ENCODE data around the gene IGSF3. TPM values are rescaled to one million over a fixed set of nuclear protein-coding genes. Genes with fewer than 3 reads are reported as not detected.
A peak's percentile ranks its signal among the peaks of the same experiment; 100 is the strongest.

Gene IGSF3
- polyA plus RNA-seq, 3 donors = 0.07 to 0.12 TPM; not detected in 1

DNA sequence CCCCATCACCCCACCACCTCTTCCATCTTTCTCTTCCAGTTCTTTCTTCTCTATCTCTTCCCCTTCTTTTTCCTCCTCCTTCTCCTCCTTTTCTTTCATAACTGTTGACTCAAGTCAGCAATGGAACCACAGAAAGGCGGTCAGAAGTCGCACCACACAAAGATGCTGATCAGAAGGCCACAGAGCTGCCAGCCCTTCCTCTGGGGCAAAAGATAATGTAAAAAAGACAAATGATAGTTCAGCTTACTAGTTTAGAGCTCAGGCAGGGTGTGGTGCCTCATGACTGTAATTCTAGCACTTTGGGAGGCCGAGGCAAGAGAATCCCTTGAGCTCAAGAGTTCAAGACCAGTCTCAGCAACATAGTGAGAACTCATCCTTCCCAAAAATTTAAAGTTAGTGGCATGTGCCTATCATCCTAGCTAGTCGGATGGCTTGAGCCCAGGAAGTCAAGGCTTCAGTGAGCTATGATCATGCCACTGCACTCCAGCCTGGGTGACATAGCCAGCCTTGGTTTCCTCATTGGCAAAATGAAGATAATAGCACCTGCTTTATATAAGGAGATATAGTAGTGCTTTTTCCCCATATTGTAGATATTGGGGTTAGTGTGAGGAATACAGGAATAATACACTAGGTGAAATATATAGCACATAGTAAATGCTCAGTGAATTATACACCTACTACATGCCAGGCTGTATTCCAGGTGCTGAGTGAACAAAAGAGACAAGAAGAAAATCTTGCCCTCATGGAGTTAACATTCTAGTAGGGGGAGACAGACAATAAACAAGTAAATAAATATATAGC is 12.5 kb upstream of the IGSF3 start:
- no peak for DNase-seq
- H3K27ac ChIP-seq (ENCODE audit: low read depth in 1 of 2, low read length in 2 of 2) = no peak overlapping the region

DNA sequence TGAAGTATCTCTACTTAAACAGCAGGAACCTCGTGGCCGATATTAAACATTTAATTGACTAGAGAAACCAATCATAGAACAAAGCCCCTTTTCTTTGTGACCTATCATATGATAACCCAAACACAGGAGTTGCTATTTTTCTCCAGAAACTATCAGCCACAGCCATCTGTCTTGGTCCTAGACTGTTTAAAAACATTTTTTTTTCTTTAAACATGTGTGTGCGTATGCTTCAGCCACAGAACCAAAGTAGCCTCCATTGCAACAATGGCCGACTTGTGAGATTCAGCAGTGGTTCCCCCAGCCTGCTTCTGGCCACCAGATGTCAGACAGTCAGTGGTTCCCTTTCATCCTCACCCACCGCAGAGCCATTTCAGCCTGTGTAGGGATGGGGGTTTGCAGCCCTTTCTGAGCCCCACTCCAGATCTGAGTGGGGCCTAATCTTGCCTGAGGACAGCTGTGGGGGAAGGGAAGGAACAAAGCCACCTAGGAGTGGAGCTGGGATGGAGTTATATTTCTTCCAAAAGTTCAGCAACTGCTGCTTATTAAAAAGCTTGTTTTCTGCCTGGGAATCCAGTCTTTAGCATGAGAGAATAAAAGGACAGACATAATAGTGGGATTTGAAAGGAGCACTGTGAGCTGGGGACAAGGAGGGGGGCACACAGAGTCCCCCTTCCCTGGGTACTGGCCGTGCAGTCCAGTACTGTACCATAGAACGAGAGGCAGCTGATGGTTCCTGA is 11.7 kb upstream of the IGSF3 start:
- Histone ChIP-seq H3K27me3 (ENCODE audit: control insufficient read depth in 2 of 2, insufficient read depth in 2 of 2, low read length in 2 of 2) (no peaks in the 10 kb centered on the region), H2AFZ (ENCODE audit: insufficient read depth, low read depth, low read length, poor library complexity, severe bottlenecking) (peak overlapping the region; percentile 8), H3K36me3 (replicated peaks in 1 of 2; ENCODE audit: control insufficient read depth in 1 of 2, insufficient read depth in 2 of 2, low read length in 2 of 2) (no peaks in the 10 kb centered on the region), H3K27ac (ENCODE audit: low read depth in 1 of 2, low read length in 2 of 2) (no peak overlapping the region), H3K4me1 (ENCODE audit: control insufficient read depth in 1 of 2, insufficient read depth in 2 of 2, low read length in 2 of 2) (peaks cover 9 to 14% of the 10 kb centered on the region in 2 donors), H3K4me3 (replicated peaks in 1 of 3; ENCODE audit: low read depth in 2 of 3, low read length in 3 of 3) (no peak overlapping the region), H3K9me3 (replicated peaks in 1 of 2; ENCODE audit: control insufficient read depth in 1 of 2, insufficient read depth in 1 of 2, low read length in 2 of 2) (no peaks in the 10 kb centered on the region), H3K79me2 (ENCODE audit: insufficient read depth, low read length) (no peaks in the 10 kb centered on the region), H3K4me2 (replicated peaks; ENCODE audit: extremely low read depth, low read length, poor library complexity, severe bottlenecking) (no peak overlapping the region), H3K9ac (ENCODE audit: insufficient read depth, low read length, poor library complexity, severe bottlenecking) (no peak overlapping the region), H4K20me1 (ENCODE audit: insufficient read depth, low read length) (no peaks in the 10 kb centered on the region)
- DNase-seq = no peak
- TF ChIP-seq, protein P1, sequence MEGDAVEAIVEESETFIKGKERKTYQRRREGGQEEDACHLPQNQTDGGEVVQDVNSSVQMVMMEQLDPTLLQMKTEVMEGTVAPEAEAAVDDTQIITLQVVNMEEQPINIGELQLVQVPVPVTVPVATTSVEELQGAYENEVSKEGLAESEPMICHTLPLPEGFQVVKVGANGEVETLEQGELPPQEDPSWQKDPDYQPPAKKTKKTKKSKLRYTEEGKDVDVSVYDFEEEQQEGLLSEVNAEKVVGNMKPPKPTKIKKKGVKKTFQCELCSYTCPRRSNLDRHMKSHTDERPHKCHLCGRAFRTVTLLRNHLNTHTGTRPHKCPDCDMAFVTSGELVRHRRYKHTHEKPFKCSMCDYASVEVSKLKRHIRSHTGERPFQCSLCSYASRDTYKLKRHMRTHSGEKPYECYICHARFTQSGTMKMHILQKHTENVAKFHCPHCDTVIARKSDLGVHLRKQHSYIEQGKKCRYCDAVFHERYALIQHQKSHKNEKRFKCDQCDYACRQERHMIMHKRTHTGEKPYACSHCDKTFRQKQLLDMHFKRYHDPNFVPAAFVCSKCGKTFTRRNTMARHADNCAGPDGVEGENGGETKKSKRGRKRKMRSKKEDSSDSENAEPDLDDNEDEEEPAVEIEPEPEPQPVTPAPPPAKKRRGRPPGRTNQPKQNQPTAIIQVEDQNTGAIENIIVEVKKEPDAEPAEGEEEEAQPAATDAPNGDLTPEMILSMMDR (IDR thresholded peaks at IDR 0.05) = no peak
- H3K4me1 Mint-ChIP-seq = peaks cover 3% of the 10 kb centered on the region
- H3K27ac Mint-ChIP-seq = no peak overlapping the region
- H3K36me3 Mint-ChIP-seq = no peaks in the 10 kb centered on the region
- 93% methylated on average over 4 of the region's 7 CpGs for WGBS (ENCODE audit: insufficient coverage)
- intact Hi-C loops (cut with micrococcal nuclease) = no loop called here
- H3K4me3 Mint-ChIP-seq = no peak overlapping the region
- peaks cover 0 to 3% (median 0%) of the 10 kb centered on the region in 7 donors for H3K9me3 Mint-ChIP-seq
- H3K27me3 Mint-ChIP-seq (ENCODE audit: low read depth in 3 of 3) = peaks cover 3 to 8% (median 7%) of the 10 kb centered on the region in 3 donors

More for the DNA sequence above, 12.5 kb upstream of the IGSF3 start:
- Histone ChIP-seq H3K4me1 (ENCODE audit: control insufficient read depth in 1 of 2, insufficient read depth in 2 of 2, low read length in 2 of 2) (peaks cover 9 to 14% of the 10 kb centered on the region in 2 donors), H4K20me1 (ENCODE audit: insufficient read depth, low read length) (no peaks in the 10 kb centered on the region), H3K9me3 (replicated peaks in 1 of 2; ENCODE audit: control insufficient read depth in 1 of 2, insufficient read depth in 1 of 2, low read length in 2 of 2) (no peaks in the 10 kb centered on the region), H3K27me3 (ENCODE audit: control insufficient read depth in 2 of 2, insufficient read depth in 2 of 2, low read length in 2 of 2) (no peaks in the 10 kb centered on the region), H3K9ac (ENCODE audit: insufficient read depth, low read length, poor library complexity, severe bottlenecking) (no peak overlapping the region), H3K79me2 (ENCODE audit: insufficient read depth, low read length) (no peaks in the 10 kb centered on the region), H2AFZ (ENCODE audit: insufficient read depth, low read depth, low read length, poor library complexity, severe bottlenecking) (no peak overlapping the region), H3K36me3 (replicated peaks in 1 of 2; ENCODE audit: control insufficient read depth in 1 of 2, insufficient read depth in 2 of 2, low read length in 2 of 2) (no peaks in the 10 kb centered on the region), H3K4me2 (replicated peaks; ENCODE audit: extremely low read depth, low read length, poor library complexity, severe bottlenecking) (no peak overlapping the region), H3K4me3 (replicated peaks in 1 of 3; ENCODE audit: low read depth in 2 of 3, low read length in 3 of 3) (no peak overlapping the region)
- H3K36me3 Mint-ChIP-seq = no peaks in the 10 kb centered on the region
- peak overlapping the region in 1 of 2 donors; percentile 1 for H3K4me3 Mint-ChIP-seq
- H3K27ac Mint-ChIP-seq = no peak overlapping the region
- TF ChIP-seq, protein P1 (IDR thresholded peaks at IDR 0.05) = no peak
- peaks cover 0 to 3% (median 0%) of the 10 kb centered on the region in 7 donors for H3K9me3 Mint-ChIP-seq
- peaks cover 3% of the 10 kb centered on the region for H3K4me1 Mint-ChIP-seq
- WGBS (ENCODE audit: insufficient coverage) = 90% methylated on average over 2 of the region's 4 CpGs
- peaks cover 7% of the 10 kb centered on the region in 3 donors for H3K27me3 Mint-ChIP-seq (ENCODE audit: low read depth in 3 of 3)
- intact Hi-C loops (cut with micrococcal nuclease) = no loop called here
